GM19463 (cell line): ENCODE measurements around the gene C14orf93.
"Not testable (repeated sequence)": the region's sequence is repeated elsewhere in the genome, so short reads cannot be mapped to it uniquely, and the experiment has no call there.

Source experiments
- ATAC-seq: cut with Tn5 transposase; IDR thresholded peaks from one replicate; pipeline ENCODE4 v1.9.1; 2021; ENCODE audit warnings: mild to moderate bottlenecking, moderate library complexity; ENCODE audit not compliant: unreplicated experiment

Gene C14orf93

DNA sequence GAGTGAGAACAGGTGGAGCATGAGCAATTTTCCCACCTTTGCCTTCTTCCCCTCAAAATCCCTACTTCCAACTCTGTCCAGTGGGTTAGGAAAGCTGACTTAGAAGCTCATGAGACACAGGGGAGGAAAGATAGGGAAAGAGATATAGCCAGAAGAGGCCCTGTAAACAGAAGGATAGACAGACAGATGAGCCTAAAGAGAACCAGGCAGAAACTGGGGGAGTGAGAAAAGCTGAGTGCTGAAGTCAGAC, 32.6 kb downstream of the C14orf93 start:
- ATAC-seq, result no peak

DNA sequence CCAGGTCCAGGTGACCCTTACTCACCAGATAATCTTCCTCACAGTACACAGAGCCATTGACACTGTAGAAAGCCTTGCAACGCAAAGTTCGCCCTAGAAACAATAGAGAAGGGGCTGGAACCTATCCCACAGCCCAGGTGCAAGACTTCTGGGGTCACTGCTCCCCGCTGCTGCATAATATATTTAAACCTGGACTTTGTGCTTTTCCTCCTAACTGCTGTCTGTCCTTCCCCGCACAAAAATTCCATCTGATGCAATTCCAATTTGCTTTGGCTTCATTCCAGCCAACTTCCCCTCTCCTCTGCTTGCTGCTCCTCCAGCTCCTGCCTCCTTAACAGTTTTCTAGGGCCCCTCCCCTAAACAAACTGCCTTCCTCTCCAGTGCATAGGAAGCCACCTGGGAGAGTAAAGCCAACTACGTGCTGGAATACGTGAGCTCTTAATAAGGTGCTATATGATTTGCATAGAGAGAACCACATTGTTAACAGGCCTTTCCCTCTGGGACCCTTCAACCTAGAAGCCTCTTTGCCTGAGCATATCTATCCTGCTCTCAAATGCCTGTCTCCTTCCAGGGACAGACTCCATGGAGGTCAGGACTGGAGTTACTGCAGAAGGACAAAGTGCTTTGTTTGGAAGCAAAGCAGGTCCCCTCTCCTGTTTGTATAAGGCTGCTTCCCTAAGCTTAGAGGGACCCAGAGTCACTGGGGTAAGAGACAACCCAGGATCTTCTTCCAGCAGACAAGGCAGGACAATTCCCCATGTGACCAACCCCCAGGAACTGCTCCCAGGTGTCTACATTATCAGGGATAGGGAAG, 33.1 kb downstream of the C14orf93 start:
- no peak for ATAC-seq

DNA sequence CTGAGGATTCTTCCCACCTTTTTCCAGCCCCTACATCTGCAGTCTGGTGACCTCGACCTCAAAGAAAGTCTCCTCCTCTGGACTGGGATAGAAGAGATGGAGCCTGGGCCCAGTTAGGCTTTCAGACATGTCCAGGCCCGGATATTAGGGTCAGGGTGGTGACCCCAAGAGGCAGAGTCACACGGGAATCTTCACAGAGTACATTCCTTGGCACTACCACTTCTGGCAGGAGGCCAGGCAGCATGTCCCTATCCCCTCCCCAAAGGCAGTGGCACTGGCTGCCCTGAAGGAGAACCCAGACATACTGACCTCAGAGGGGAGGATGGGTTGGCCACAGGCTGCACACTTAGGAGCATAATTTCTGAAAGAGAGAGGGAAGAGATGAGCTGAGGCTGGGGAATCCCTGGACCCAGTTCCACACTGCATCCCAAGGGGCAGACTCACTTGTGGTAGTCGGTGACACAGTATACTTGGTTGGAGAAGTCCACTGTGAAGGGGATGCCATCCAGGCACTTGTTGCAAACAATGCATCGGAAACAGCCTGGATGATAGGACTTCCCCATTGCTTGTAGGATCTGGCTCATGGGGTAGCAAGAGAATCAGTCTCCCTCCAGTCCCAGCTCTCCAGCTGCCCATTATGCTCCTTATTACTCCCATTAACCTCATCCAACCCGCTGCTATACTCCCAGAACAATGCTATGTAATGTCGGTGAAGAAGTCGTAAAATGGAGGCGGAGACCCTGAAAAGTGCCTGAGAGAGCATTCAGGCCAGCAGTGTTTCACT, 35.2 kb downstream of the C14orf93 start:
- no peak for ATAC-seq

DNA sequence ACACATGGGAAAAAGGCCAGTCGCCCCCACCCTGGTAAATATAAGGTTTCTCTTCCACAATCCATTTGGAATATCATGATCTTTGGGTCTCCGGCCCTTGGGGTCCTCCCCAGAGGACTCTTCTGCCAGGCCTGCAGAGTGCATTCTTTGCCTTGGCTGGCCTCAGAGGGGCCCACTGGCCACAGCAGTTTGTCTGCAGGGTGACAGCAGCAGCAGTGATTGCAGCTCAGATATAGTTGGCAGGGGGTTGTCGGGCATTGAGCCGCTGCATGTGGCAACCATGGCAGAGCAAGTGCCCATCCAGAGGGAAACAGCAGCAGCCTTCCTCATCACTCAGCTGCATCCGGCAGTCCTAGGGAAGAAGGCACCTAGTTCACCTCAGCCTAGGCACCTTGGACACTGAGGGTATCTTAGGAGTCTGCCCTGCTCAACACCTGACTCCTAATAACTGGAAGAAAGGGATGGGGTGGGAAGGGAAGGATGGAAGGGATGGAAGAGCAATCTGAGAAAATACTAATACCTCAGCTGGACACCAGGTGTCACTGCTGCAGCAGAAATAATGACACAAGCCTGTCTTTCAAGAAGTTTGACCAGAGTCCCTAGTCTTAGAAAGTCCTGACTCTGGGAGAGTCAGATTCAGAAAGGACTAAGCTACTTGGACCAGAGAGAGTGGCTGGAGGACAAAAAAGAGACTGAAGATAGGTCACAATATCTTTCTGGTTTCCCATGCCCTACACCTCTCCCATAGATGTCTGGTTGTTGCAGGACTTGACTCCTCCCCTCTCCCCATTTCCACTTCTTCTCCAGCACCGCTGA, 36.5 kb downstream of the C14orf93 start:
- ATAC-seq, result no peak

DNA sequence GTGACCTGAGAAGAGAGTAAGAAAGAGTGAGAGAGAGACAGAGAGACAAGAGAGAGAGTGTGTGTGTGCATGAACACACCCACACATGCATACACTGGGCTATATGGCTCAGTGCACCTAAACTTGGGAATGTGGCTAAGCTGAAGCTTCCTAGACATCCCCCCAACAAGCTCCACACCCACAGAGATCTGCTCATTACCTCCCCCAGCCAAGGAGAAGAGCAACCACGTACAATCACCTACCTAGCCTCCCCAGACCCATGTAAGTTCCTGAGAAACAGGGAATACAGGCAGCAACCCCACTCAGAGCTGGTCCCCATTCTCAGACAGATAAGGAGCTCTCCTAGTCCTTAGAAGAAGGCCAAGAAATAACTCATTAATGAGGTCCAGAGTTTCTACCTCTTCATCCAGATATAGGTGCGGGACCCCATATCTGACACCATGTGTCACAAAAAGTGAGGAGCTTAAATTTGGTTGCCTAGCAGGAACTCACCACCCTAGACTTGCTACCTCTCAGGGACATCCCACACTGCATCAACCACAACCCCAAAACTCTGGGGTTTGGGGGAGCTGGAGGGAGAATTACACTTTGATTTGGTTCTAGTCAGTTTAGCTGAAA, 37.5 kb downstream of the C14orf93 start:
- no peak for ATAC-seq

DNA sequence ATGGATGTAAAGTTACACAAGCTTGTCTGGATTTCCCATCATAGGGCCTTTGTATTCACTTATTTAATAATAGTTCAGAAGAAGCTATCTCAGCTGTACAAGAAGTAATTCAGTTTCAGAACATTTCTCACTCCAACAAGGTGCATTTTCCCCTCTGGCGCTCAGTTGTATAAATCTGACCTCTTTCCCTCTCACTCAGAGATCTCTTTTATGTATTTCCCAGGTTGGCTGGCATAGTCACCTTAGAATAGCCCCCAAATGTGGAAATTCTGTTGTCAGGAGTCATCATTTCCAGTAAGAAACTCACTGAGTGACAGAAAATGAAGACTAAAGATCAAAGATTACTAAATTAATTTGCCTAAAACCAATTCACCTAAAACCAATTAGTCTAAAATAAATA, 38.8 kb downstream of the C14orf93 start:
- ATAC-seq, result no peak

DNA sequence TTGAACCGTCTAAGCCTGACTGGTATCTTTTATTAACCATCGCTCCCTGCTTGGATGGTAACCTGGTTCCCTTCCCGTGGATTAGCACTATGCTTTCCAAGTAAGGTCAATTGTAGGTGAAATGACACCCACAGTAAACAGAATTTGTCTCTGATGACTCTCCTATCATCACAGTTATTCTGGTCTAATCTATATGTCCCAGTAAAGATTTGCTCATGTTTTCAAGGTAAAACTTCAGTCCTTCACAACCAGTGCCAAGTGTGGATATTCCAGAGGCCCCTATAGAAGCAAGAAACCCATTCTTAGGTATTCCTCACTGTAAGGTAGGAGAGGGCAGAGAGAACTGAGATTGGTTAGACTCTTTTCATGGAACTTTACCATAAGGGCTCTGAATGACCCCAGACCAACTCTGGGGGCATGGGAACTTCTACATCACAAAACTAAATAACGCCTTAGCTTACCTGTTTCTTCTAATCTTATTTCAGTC, 43.1 kb downstream of the C14orf93 start:
- no peak for ATAC-seq

DNA sequence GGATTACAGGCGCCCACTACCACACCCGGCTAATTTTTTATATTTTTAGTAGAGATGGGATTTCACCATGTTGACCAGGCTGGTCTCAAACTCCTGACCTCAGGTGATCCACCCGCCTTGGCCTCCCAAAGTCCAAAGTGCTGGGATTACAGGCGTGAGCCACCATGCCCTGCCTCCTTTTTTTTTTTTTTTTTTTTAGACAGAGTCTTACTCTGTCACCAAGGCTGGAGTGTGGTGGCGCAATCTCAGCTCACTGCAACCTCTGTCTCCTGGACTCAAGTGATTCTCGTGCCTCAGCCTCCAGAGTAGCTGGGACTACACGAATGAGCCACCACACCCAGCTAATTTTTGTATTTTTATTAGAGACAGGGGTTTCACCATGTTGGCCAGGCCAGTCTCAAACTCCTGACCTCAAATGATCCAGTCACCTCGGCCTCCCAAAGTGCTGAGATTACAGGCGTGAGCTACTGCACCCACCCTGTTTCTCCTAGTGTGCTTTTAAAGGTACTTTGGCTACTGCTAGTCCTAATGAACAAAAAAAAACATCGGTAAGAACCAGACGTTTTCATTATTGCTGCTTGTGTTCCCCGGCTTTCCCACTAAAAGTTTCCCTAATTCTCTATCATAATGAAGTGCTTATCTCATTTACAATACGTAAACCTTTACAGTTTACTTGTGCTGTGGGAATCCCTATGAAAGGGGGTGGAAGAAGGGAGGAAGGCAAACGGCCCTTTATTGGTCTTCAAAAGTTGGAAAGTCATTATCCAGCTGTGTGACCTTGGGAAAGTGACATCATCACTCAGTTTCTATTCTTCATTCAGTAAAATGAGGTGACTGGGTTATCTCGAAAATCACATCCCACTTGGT, 43.8 kb downstream of the C14orf93 start:
- ATAC-seq, result not testable (repeated sequence)

DNA sequence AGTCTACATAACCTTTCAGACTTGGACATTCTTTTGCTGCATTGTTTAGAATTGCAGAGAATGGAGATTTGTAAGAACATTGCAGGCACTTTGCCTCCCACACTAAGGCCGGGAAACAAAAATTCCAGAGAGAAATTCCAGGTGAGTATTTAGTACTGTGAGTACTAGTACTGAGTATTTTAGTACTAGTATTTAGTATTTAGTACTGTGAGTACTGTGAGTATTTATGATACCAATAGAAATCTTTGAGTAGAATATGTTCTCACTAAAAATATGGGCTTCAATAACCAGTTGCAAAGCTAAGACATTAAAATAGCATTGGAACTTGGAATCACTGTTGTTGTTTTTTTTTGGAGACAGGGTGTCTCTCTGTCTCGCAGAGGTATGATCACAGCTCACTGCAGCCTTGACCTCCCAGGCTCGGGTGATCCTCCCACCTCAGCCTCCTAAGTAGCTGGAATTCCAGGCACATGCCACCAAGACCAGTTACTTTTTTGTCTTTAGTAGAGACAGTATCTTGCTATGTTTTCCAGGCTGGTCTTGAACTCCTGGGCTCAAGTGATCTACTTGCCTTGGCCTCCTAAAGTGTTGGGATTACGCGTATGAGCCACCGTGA, 47.8 kb downstream of the C14orf93 start:
- no peak for ATAC-seq

DNA sequence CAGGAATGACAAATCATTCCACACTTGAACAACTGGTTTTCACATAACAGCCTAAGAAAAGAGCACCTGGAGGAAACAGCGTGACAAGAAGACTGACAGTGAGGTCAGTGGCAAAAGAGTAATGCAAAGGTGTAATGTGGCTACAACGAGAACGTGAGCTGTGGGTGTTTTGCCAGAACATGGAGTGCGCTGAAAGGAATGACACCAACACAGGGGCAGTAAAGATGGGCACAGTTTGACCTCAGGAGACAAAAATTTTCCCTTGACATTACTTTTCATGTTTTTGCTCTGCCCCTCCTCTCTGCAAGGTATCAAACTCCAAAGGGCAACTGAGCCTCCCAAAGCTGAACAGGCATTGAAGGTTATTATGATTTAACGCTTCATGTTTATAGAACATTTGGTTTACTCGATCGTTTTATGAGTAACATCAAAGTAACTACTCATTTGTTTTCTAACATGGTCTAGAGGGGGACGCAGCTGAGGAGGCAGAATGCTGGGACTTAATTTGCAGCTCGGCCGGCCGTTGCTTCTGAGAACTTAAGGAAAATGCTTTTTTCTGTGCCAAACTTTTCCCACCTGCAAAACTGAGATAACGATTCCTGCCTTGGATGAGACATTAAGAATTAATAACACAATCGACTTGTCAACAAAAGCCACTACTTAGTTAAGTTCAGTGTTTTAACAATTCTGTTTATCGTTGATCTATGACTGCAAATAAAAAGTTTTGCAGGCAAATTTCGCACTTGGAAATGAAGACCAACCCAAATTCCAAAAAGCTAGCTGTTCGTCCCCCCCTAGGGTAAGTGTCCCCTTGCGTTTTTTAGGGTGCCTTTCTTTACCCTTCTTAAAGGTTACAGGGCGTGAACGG, 54.0 kb downstream of the C14orf93 start:
- no peak for ATAC-seq

DNA sequence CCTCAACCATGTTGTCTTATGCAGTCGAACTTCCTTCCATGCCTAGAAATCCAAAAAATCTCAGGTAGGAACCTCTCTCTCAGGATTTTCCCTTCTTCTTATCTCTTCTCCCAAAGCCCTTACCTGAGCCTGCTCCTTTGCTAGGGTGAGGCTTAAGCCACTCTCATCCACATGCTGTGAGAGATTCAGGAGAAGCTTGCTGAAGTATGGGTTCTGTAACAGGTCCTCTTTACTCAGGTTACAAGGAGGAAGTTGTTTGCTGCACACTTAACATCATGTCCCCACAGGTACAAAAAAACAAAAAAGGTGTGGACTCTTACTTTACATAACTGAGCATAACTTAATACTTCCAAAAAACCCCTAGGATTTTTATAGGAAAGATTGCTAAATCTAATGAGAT, 57.5 kb downstream of the C14orf93 start:
- no peak for ATAC-seq

DNA sequence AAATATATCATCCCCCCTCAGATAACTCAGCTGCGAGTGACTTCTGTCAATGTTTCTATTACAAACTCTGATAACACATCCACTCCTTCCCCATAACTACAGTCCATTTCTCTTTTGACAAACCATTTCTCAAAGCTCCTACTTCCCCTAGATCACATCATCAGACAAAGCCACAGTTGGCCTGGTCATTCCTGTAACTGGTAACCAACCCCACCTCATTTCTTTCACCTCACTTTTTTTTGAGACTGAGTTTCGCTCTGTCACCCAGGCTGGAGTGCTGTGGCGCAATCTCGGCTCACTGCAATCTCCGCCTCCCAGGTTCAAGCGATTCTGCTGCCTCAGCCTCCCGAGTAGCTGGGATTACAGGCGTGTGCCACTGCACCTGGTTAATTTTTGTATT, 58.1 kb downstream of the C14orf93 start:
- ATAC-seq, result not testable (repeated sequence)

DNA sequence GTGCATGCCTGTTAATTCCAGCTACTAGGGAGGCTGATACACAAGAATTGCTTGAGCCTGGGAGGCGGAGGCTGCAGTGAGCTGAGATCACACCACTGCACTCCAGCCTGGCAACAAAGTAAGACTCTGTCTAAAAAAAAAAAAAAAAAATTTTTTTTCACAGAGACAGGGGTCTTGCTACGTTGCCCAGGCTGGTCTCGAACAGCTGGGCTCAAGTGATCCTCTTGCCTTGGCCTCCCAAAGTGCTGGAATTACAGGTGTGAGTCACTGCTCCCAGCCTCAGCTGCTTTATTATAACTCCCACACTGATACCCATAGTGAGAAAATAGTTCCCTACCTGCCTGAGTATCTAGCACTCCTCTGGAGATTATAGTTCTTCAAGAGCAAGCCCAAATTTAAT, 64.3 kb downstream of the C14orf93 start:
- ATAC-seq, result no peak

DNA sequence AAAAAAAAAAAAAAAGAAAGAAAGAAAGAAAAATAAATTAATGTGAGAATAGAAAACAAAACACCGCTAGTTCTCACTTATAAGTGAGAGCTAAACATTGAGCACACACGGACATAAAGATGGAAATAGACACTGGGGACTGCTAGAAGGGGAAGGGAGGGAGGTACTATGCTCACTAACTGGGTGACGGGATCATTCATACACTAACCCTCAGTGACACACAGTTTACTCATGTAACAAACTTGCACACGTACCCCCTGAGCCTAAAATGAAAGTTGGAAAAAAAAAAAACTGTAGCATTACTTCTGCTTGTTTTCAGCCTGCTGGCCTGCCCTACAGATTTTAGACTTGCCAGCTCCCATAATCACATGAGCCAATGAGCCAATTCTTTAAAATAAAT, 70.3 kb downstream of the C14orf93 start:
- ATAC-seq, result no peak
